Stimulated activated CD4-positive, alpha-beta T cell treated with anti-CD3 and anti-CD28 coated beads, TNF-alpha, amount 100 ng/mL, for 1 hour (primary cell): ENCODE data around the gene PKP2.
"Not testable (repeated sequence)": the region's sequence is repeated elsewhere in the genome, so short reads cannot be mapped to it uniquely, and the experiment has no call there.

Experiments used
- DNase-seq, 3 donors: peaks; one replicate each; pipeline ENCODE4 v3.0.0-alpha.2; 2020; ENCODE audit warnings: low read depth in 3 of 3, low spot score in 1 of 3

The PKP2 gene

DNA sequence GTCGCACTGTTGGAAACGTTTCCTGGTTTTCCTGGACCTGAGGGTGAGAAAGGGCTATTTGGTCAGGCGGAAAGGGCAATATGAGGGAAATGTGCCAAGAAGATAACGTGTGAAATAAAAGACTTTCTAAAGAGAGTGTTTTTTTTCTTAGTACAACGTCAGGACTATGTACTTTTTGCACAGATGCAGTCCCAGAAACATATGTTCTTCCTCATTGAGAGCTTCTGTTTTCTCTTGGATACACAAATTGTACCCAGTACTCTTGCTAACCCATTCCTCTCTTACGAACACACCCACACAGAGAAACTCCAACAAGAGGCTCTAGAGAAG lies 669 bp upstream of the PKP2 start:
- no peak for DNase-seq

DNA sequence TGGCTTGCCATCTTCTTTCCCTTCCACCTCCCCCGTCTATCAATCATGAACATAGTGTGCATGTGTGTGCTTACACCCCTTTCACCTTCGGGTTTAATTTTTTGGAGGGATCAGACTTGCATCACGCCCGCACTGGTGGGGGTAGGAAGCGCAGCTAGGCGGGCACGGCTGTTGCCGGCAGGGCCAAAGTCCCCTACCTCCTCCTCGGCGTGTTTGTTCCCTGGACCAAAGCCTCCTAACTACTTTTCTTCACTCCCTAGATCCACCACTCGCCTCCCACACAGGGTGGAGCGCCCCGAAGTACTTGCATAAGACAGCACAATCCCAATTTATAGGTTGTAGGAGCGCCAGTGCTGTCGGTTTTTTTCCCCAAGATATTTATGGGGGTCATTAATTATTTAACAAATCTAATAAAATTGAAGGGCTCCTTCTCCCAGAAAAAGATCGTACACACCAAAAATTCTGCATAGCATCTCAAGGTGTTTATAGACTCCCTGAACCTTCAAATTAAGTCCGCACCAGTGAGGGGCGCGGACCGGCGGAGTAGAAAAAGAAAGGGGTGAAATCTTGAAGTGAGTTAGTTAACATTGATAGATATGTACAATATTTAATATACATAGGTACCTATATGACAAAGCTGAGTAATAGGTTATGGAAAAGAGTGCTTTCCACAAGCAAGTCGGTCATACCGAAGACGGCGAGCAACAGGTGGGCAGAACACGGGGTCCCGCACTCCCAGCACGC lies 717 bp downstream of the PKP2 start:
- DNase-seq = no peak

DNA sequence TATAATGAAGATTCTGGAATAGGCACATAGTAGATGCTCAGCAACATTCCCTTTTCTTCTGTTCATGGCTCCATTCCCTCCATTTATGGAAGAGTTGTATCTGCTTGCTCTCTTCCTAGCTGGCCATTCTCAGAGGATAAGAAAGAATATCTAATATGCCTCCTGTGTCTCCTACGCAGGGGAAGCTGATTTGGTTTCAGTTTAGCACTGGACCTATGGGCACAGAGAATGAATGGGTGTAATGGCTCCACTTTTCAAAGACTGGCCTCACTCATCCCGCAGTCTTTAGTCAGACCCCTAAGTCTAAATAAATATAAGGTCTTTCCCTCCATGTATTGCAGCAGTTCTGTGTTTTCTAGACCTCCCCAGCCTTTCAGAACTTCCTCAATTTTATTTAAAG lies 2.0 kb downstream of the PKP2 start:
- DNase-seq = no peak

DNA sequence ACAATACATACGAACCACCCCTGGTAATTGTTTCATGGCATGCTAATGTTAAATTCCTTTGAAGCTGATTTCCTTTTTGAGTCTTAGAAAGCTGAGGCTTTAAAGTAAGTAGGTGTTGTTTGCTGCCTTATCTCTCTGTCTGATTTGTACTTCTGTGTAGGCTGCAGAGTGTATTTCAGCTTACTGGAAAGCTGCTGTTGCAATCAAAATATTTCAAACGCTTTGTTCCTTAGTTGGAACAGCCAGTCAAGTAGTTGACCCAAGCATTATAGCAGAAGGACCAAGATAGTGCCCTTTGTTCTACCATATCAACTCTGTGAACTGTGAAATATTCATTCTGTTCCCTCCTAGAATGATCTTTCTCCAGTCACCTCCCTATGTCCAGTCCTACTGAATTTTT lies 3.1 kb downstream of the PKP2 start:
- DNase-seq = no peak

DNA sequence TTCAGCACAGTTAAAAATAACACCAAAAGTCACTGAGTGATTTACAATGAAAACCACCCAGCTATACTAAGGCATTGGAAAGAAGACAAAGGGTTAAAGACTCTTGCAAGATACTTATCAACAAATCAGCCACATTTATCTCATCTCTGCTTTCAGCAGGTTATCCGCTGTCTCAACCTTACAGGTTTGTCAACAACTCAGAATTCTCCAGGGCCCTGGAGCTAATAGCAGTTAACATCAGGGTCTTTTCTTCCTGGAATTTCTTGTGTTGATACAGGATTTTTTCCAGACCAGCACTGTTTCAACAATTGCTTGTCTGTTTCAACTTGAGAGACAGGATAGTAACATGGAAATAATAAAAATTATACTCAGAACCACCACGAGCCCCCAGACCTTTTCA lies 3.5 kb downstream of the PKP2 start:
- no peak for DNase-seq

DNA sequence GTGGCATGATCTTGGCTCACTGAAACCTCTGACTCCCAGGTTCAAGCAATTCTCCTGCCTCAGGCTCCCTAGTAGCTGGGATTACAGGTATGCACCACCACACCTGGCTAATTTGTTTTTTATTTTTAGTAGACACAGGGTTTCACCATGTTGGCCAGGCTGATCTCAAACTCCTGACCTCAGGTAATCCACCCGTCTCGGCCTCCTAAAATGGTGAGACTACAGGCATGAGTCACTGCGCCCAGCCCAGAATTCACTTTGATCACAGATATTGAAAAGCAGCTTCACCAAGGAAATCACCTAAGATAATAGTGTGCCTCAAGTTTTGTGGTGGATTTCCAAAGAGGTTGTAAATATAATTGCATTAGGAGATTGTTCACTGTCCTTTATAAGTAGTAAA lies 4.2 kb downstream of the PKP2 start:
- not testable (repeated sequence) for DNase-seq

DNA sequence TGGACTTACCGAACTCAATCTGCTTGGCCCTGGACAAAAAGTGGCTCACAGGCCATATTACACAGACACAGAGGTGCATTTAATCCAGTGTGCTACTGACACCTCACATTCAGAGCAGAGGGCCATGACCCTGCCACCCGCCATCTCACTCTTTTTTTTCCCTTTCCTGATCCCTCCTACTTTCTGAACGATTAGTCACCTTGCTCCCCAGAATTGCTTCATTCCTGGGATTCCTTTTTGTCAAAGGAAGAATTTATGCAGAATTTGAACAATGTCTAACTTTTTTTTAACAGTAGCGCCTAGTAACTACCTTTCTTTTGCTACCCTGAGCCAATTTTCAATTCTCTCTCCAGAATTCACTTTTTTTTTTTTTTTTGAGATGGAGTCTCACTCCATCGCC lies 4.6 kb downstream of the PKP2 start:
- no peak for DNase-seq

DNA sequence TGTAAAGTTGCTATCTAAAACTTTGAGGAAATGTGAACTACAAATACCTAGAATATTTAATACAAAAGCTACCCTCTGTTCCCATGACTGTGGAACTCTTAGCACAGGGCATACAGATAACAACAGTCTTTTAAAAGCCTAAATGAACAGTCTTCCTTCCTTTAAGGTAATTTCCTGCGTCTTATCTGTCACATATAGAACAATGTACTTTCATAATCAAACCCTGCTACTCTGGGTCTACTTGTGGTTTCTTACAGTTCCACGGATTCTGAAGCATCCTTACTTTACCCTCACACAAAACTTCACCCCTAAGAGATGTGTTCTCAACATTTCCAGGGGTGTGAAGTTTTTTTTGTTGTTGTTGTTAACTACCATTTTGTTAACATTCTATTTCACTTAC lies 5.1 kb downstream of the PKP2 start:
- DNase-seq = no peak

DNA sequence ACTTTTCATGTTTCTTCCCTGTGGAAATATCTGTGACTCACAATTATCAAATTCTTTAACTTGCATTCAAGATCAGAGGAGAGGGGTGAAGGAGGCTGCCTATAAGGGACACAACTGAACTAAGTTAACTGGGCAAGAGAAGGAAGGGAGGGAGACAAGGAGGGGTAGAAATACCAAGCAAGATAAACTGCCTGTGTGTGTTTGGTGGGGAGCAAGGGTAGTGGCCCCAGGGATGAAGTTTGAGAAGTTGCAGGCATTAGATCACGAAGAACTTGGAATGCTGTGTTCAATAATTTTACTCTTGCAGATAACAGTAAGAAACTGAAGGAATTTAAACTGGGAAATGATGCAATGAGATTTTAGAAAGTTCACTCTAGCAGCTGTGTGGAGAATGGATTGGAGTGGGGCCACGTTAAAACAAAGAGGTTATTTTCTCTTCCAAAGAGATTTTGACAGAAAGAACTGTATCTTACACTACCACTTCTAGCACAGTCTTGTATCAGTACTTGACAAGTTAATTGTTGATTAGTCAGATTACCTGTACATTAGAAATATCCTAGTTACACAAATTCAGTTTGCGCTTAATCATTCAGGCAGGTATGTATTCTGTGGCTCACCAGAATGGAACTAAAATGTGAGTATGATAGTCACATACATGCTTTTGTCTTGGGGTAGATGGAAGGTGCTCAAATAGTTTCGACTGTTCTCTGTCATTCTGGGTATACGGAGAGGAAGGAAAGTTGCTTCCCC lies 7.4 kb downstream of the PKP2 start:
- DNase-seq = no peak

DNA sequence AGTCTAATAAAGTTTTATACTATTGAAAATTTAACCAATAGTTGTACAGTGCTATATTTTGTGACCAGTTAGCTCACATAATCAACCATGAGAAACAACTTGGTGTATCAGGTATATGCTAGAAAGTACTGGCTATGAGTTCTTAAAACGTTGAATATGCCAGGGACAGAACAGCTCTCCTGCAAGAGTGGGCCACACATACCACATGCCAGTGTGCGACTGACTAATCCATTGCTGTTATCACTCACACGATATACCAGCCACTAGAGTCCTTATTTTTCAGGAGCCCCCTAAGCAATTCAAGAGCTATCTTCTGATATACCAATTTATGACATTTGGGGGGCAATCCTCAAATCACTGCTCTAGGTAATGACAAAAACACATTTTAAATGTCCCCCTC lies 9.5 kb downstream of the PKP2 start:
- no peak for DNase-seq

DNA sequence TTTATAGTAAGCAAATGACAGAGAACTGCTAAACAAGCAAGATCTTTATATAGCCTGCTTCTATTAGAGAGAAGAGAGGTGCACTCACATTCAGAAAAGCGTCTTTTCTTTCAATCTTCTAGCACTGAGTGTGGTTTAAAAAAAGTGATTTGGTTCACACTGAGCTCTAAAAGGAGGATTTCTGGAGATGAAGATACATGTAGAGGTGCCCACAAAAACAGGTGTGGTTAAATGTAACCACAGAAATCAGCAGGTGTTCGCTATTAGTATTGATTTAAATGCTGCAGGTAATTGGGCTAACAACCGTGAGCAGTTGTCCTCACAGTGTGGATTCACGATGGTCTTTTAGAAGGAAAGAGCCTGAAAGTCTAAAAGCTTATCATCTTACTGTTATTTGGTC lies 10.7 kb downstream of the PKP2 start:
- DNase-seq = no peak

DNA sequence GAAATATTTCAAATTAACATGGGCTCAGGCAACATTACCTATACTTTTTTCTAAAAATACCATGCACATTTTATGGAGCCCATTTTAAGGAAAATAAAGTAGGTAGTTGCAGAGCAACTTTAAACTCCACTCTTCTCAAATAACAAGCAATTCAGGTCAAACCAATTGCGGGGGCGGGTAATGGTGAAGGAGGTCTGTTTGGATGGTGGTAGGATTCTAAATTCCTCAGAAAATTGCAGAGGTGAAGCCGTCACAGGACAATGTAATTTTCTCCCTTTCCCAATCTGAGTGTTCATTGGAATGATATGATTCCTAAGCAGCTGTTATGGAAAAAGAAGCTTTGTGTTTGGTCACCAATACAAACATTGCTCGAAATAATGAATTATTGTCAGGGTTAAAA lies 11.6 kb downstream of the PKP2 start:
- DNase-seq = no peak

DNA sequence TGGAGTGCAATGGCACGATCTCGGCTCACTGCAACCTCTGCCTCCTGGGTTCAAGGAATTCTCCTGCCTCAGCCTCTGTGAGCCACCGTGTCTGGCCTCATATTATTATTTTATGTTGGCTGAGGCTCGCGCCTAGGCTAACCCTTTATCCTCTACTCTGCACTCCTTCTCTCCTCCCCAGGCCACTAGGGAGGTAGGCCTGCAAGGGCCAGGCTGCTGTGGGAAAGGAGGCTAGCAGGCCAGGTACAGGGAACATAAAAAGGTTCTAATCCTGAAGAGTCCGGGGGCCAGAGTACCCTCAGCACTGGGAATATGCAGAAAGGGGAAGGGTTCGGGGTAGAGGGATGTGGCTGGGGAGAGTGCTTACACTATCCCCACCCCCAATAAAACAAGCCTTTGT lies 14.9 kb downstream of the PKP2 start:
- no peak for DNase-seq

DNA sequence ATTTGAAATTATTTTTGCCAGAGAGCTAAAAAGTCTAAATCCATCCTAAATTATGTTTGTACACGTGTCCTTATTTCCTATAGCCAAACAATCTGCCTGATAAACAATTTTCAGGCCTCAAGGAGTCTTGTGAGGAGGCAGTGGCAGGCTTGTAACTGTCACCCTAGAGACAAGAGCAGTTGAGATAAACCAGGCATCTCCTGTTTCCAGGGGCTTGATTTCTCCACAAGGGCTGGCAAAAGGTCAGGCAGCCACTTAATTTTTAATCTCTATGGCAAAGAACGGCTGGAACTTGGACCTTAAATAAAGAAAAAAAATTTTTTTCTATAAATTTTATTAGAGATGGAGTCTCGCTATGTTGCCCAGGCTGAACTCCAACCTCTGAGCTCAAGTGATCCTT lies 15.5 kb downstream of the PKP2 start:
- no peak for DNase-seq

DNA sequence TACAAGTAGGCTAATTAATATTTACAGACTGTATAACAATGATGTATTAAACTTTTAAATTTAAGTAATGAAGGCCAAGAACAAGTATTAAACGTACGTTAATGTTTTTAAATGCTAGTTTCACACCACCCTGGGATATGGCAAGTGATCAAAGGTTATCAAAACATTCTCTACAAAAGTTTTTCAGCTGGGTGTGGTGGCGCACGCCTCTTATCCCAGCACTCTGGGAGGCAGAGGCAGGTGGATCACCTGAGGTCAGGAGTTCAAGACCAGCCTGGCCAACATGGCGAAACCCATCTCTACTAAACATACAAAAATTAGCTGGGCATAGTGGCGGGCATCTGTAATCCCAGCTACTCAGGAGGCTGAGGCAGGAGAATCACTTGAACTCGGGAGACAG lies 17.5 kb downstream of the PKP2 start:
- DNase-seq = not testable (repeated sequence)

DNA sequence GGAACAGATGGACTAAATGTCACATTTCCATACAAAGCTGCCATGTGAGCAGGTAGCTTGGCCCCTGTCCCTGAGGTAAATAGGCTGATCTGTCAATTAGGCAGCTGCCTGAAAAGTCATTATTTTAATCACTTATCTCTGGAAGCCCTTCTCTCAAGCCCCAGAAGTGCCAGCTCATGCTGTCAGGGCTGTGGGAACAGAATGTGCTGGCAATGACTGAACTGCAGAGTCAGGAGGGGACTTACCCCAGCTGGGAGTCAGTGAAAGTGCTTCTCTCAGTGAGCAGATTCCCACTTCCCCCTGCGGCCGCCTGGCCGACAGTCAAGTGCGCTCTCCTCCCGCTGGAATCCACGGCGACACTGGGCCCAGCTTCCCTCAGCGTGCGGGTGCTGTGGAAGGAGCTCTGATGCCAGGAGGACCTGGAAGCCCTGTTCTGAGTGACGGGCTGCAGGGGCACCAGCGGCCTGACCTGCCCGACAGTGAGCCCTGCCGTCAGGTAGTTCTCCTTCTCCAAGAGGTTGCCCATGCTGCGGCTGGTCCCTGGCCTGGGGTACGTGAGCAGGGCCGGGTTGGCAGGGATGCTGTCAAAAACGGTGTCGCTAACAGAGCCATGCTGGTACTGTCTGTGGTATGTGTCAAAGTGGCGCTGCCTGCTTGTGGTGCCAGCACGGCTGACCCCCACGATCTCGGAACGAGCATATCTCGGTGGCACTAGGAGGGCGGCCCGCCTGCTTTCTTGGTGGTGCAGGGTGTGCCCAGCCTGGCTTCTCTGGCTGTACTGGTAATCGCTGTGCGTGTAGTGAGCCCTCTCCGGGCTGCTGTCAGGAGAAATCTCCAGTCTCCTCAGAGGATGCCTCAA lies 18.7 kb downstream of the PKP2 start:
- DNase-seq = no peak

DNA sequence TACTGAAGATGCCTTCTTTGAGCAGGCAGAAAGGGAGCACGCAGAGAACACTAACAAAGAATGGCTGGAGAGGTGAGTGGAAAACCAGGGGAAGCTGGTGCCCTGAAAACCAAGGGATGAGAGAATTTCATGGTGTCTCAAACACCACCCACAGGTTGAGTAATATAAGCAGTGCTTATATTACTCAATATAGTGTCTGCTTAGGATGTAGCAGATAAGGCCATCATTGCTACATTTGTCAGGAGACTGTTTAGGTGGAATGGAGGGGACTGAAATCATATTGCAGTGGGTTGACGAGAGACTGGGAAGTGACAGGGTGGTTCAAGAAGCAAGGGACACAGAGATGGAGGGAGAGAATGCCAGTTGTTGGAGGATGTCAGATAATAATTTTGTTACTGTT lies 20.6 kb downstream of the PKP2 start:
- no peak for DNase-seq

DNA sequence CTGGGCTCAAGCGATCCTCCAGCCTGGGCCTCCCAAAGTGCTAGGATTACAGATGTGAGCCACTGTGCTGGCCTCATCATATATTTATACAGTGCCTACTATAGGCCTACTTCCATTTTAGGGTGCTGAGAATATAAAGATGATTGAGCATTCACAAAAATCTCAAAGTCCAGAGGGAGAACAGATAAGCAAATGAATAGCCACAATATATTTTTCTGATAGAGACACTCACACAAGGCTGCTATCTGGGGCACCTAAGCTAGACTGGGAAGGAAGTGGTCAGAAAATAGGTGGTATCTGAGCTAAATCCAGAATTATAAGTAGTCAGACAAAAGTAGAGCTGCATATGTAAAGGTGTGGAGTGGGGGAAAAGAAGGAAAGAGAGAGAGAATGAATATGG lies 21.6 kb downstream of the PKP2 start:
- DNase-seq = no peak

DNA sequence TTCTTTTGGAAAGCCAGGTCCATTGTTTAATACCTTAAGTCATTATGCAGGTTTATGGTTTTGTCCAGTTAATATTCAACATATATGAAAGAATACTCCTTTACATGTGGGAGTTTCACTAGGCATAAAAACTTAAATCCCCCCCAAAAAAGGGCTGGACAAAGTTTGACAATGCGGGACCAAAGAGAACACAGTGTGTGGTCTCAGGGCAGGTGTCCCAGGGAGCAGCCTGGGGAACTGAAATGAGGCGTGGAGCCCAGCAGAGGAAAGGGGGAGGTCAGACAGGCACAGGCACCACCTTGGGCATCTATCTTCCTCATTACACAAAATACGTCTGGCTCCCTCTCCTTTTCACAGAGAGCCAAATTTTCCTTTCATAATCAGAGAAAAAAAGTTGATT lies 22.5 kb downstream of the PKP2 start:
- DNase-seq = no peak

DNA sequence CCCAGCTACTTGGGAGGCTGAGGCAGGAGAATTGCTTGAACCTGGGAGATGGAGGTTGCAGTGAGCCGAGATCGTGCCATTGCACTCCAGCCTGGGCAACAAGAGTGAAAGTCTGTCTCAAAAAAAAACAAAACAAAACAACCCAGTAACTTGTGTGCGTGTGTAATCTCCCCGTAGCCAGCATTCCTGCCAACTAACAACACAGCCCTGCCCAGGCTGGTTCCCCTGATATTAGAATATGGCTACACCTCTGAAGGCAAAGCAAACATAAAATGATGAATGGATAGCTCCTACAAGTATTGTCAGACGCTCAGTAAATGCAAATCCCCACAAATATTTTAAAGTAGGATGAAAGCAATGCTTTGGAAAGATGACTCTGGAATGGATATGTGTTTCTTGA lies 24.2 kb downstream of the PKP2 start:
- DNase-seq = not testable (repeated sequence)

DNA sequence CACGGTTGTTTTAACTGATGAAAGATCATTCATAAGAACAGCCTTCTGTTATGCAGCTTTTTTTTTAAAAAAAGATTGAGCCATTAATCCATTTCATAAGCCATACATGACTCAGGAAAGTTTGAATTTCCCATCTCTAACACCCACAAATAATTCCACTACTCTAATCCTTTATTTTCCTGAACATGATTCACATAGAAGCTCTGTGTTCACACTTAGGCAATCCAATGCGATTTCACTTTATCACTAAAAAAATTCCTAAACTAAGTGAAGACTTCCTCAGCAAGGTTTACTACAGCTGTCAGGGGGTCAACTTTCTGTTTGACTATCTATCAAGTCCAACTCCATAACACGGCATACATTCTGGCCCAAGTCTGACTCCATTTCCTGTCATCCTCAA lies 25.9 kb downstream of the PKP2 start:
- no peak for DNase-seq

DNA sequence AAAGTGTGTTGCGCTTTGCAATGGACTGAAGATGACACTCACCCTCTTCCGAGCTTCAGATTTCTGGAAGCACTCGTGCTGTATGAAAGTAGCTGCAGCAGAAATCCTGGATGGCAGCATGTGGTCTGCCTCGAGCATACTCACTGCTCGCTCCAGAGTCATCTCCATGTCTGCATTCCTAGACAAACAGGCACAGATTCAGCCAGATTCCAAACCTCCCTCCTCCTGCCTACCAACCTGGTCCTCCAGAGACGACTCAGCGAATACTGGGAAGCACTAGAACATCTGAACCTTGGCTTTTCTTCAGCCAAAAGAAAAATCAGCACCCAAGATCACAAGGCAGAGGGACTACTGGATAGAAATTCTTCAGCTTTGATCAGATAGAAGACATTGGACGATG lies 27.7 kb downstream of the PKP2 start:
- no peak for DNase-seq
